ENCODE data around the gene ANKFN1. TPM values are rescaled to one million over a fixed set of nuclear protein-coding genes. Genes with fewer than 3 reads are reported as not detected.

The ANKFN1 gene
- total RNA-seq, 1 donor from 2014 or later, result not detected

GRCh38 chr17:56432443-56432842 is 279.2 kb downstream of the ANKFN1 start:
- intact Hi-C loops (cut with micrococcal nuclease), result no loop called here

GRCh38 chr17:56434610-56435009 is 281.3 kb downstream of the ANKFN1 start:
- intact Hi-C loops (cut with micrococcal nuclease), result no loop called here

GRCh38 chr17:56436142-56436541 is 282.9 kb downstream of the ANKFN1 start:
- intact Hi-C loops (cut with micrococcal nuclease), result no loop called here

- intact Hi-C loops (cut with micrococcal nuclease), result no loop called here
Observed at GRCh38 chr17:56440419-56440818, 287.1 kb downstream of the ANKFN1 start.

- intact Hi-C loops (cut with micrococcal nuclease), result no loop called here
Observed at GRCh38 chr17:56441308-56441707, 288.0 kb downstream of the ANKFN1 start.

- intact Hi-C loops (cut with micrococcal nuclease), result no loop called here
Observed at GRCh38 chr17:56445692-56446411, 292.6 kb downstream of the ANKFN1 start.

- intact Hi-C loops (cut with micrococcal nuclease), result no loop called here
Observed at GRCh38 chr17:56447171-56447570, 293.9 kb downstream of the ANKFN1 start.

GRCh38 chr17:56448371-56448770 is 295.1 kb downstream of the ANKFN1 start:
- intact Hi-C loops (cut with micrococcal nuclease), result no loop called here

- intact Hi-C loops (cut with micrococcal nuclease), result no loop called here
Observed at GRCh38 chr17:56449176-56449575, 295.9 kb downstream of the ANKFN1 start.

GRCh38 chr17:56451629-56452028 is 298.4 kb downstream of the ANKFN1 start:
- intact Hi-C loops (cut with micrococcal nuclease), result no loop called here

- intact Hi-C loops (cut with micrococcal nuclease), result no loop called here
Observed at GRCh38 chr17:56452461-56452860, 299.2 kb downstream of the ANKFN1 start.

- intact Hi-C loops (cut with micrococcal nuclease), result no loop called here
Observed at GRCh38 chr17:56457501-56457900, 304.2 kb downstream of the ANKFN1 start.

- intact Hi-C loops (cut with micrococcal nuclease), result no loop called here
Observed at GRCh38 chr17:56465886-56466285, 312.6 kb downstream of the ANKFN1 start.

- intact Hi-C loops (cut with micrococcal nuclease), result no loop called here
Observed at GRCh38 chr17:56468840-56469239, 315.6 kb downstream of the ANKFN1 start.

GRCh38 chr17:56471696-56472095 is 318.4 kb downstream of the ANKFN1 start:
- intact Hi-C loops (cut with micrococcal nuclease), result loop anchor here (10.0 kb wide), 1 partner anchor 627 kb away; no protein-coding TSS in a partner anchor

- intact Hi-C loops (cut with micrococcal nuclease), result loop anchor here (5.0 to 10.0 kb wide), 2 partner anchors 348 to 630 kb away; no protein-coding TSS in a partner anchor
Observed at GRCh38 chr17:56475116-56475515, 321.8 kb downstream of the ANKFN1 start.

- intact Hi-C loops (cut with micrococcal nuclease), result loop anchor here (5.0 to 10.0 kb wide), 2 partner anchors 352 to 634 kb away; no protein-coding TSS in a partner anchor
Observed at GRCh38 chr17:56478836-56479447, 325.7 kb downstream of the ANKFN1 start.

- intact Hi-C loops (cut with micrococcal nuclease), result no loop called here
Observed at GRCh38 chr17:56480501-56480900, 327.2 kb downstream of the ANKFN1 start.

- intact Hi-C loops (cut with micrococcal nuclease), result no loop called here
Observed at GRCh38 chr17:56481659-56482058, 328.4 kb downstream of the ANKFN1 start.

- intact Hi-C loops (cut with micrococcal nuclease), result no loop called here
Observed at GRCh38 chr17:56482229-56482628, 329.0 kb downstream of the ANKFN1 start.

- intact Hi-C loops (cut with micrococcal nuclease), result no loop called here
Observed at GRCh38 chr17:56486732-56487131, 333.5 kb downstream of the ANKFN1 start.

- intact Hi-C loops (cut with micrococcal nuclease), result no loop called here
Observed at GRCh38 chr17:56488800-56489199, 335.5 kb downstream of the ANKFN1 start.

- intact Hi-C loops (cut with micrococcal nuclease), result no loop called here
Observed at GRCh38 chr17:56489980-56490379, 336.7 kb downstream of the ANKFN1 start.

All from T-helper 2 cell treated with Interferon-gamma antibody and Interleukin-4, amounts not matched to agents 100 ng/mL and 5 ng/mL, for 36 hours (primary cell).